ENCODE data around the gene AXL.

DNA sequence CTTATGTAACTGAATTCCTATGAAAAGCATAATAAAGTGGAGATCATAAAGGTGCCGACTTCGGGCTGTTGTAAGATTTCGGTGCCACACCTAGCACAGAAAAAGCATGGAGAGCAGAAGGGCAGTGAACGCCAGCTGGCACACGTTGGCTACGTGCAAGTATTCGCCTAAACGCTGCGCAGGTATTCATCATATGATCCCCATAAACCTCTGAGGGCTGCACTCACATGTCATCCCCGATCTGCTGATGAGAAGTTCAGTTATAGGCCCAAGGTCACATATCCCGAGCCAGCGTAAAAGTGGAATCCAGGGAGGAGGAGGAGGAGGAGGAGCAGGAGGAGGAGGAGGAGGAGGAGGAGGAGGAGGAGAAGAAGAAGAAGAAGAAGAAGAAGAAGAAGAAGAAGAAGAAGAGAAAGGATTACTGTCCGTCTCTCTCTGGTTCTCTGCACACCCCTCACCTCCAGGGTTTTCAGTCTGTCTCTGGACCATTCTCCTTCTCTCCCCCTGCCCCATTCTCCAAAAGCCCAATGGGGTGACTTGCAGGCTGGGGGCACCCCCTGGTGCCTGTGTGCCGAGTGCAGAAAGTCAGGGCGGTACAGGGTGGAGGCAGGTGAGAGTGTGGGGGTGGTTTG, 44.6 kb upstream of the AXL start:
- TF ChIP-seq, protein P1, sequence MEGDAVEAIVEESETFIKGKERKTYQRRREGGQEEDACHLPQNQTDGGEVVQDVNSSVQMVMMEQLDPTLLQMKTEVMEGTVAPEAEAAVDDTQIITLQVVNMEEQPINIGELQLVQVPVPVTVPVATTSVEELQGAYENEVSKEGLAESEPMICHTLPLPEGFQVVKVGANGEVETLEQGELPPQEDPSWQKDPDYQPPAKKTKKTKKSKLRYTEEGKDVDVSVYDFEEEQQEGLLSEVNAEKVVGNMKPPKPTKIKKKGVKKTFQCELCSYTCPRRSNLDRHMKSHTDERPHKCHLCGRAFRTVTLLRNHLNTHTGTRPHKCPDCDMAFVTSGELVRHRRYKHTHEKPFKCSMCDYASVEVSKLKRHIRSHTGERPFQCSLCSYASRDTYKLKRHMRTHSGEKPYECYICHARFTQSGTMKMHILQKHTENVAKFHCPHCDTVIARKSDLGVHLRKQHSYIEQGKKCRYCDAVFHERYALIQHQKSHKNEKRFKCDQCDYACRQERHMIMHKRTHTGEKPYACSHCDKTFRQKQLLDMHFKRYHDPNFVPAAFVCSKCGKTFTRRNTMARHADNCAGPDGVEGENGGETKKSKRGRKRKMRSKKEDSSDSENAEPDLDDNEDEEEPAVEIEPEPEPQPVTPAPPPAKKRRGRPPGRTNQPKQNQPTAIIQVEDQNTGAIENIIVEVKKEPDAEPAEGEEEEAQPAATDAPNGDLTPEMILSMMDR (IDR thresholded peaks at IDR 0.05) = no peak
- TF ChIP-seq POLR2A (IDR thresholded peaks at IDR 0.05) (no peak), POLR2AphosphoS5 (IDR thresholded peaks at IDR 0.05) (no peak)

Data from prostate gland (tissue), 2 donors.